ENCODE results near the gene SGSM2.

DNA sequence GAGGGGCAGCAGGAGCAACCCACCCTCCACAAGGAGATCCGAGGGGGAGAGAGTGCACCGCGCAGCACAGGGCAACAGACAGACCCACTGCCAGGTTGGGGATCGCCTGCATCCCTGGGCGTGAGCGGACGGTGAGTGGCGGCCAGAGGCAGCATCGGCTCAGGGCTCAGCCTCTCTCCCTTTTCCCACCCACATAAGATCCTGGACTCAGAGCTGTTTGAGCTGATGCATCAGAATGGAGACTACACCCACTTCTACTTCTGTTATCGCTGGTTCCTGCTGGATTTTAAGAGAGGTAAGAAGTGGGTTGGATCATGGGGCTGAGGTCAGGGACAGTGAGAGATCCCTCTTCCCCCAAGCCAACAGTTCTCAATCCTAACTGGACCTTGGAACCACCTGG lies 40.4 kb downstream of the SGSM2 start:
- TF ChIP-seq, protein P1, sequence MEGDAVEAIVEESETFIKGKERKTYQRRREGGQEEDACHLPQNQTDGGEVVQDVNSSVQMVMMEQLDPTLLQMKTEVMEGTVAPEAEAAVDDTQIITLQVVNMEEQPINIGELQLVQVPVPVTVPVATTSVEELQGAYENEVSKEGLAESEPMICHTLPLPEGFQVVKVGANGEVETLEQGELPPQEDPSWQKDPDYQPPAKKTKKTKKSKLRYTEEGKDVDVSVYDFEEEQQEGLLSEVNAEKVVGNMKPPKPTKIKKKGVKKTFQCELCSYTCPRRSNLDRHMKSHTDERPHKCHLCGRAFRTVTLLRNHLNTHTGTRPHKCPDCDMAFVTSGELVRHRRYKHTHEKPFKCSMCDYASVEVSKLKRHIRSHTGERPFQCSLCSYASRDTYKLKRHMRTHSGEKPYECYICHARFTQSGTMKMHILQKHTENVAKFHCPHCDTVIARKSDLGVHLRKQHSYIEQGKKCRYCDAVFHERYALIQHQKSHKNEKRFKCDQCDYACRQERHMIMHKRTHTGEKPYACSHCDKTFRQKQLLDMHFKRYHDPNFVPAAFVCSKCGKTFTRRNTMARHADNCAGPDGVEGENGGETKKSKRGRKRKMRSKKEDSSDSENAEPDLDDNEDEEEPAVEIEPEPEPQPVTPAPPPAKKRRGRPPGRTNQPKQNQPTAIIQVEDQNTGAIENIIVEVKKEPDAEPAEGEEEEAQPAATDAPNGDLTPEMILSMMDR (IDR thresholded peaks at IDR 0.05), result no peak
- TF ChIP-seq POLR2A (IDR thresholded peaks at IDR 0.05) (no peak), EP300 (IDR thresholded peaks at IDR 0.05; ENCODE audit: low read depth) (no peak), POLR2AphosphoS5 (IDR thresholded peaks at IDR 0.05) (no peak)
